ENCODE data around the gene C10orf62. TPM values are rescaled to one million over a fixed set of nuclear protein-coding genes. Genes with fewer than 3 reads are reported as not detected.

The C10orf62 gene
- total RNA-seq, 3 donors from 2014 or later: not detected

GRCh38 chr10:97563337-97563736, 26.2 kb upstream of the C10orf62 start:
- H3K4me3 ChIP-seq: no peak overlapping the region
- ATAC-seq (no peak), DNase-seq (no peak)
- TF ChIP-seq CTCF (IDR thresholded peaks at IDR 0.05): no peak
- H3K9me3 ChIP-seq: peaks cover 7% of the 10 kb centered on the region
- no peaks in the 10 kb centered on the region for H3K4me1 ChIP-seq (ENCODE audit: low read depth)
- intact Hi-C loops (cut with DNase I, micrococcal nuclease): no loop called here
- no peaks in the 10 kb centered on the region for H3K36me3 ChIP-seq (ENCODE audit: low read depth)

GRCh38 chr10:97564776-97565175, 24.7 kb upstream of the C10orf62 start:
- DNase-seq: no peak

GRCh38 chr10:97566336-97566996, 23.1 kb upstream of the C10orf62 start:
- DNase-seq (no peak), ATAC-seq (no peak)
- Histone ChIP-seq H3K36me3 (ENCODE audit: low read depth) (no peaks in the 10 kb centered on the region), H3K4me3 (no peak overlapping the region), H3K9me3 (peaks cover 7% of the 10 kb centered on the region), H3K4me1 (ENCODE audit: low read depth) (no peaks in the 10 kb centered on the region)
- no peak for TF ChIP-seq CTCF (IDR thresholded peaks at IDR 0.05)
- intact Hi-C loops (cut with DNase I, micrococcal nuclease): no loop called here

More at GRCh38 chr10:97564776-97565175, 24.7 kb upstream of the C10orf62 start:
- intact Hi-C loops (cut with DNase I, micrococcal nuclease): no loop called here
- Histone ChIP-seq H3K4me1 (ENCODE audit: low read depth) (no peaks in the 10 kb centered on the region), H3K9me3 (peaks cover 7% of the 10 kb centered on the region), H3K4me3 (no peak overlapping the region), H3K36me3 (ENCODE audit: low read depth) (no peaks in the 10 kb centered on the region)
- ATAC-seq: no peak
- TF ChIP-seq CTCF (IDR thresholded peaks at IDR 0.05): no peak

- intact Hi-C loops (cut with DNase I, micrococcal nuclease): no loop called here
- H3K4me1 ChIP-seq (ENCODE audit: low read depth): no peaks in the 10 kb centered on the region
- no peak for TF ChIP-seq CTCF (IDR thresholded peaks at IDR 0.05)
- no peaks in the 10 kb centered on the region for H3K36me3 ChIP-seq (ENCODE audit: low read depth)
- no peaks in the 10 kb centered on the region for H3K9me3 ChIP-seq
- no peak overlapping the region for H3K4me3 ChIP-seq
- no peak for DNase-seq
- no peak for ATAC-seq
These were observed 21.6 kb upstream of the C10orf62 start for GRCh38 chr10:97567891-97568290.

- DNase-seq (no peak), ATAC-seq (no peak)
- no peaks in the 10 kb centered on the region for H3K9me3 ChIP-seq
- intact Hi-C loops (cut with DNase I, micrococcal nuclease): no loop called here
- H3K4me1 ChIP-seq (ENCODE audit: low read depth): no peaks in the 10 kb centered on the region
- H3K36me3 ChIP-seq (ENCODE audit: low read depth): no peaks in the 10 kb centered on the region
- no peak overlapping the region for H3K4me3 ChIP-seq
- TF ChIP-seq CTCF (IDR thresholded peaks at IDR 0.05): no peak
These were observed 19.3 kb upstream of the C10orf62 start for GRCh38 chr10:97570146-97570788.
